H9 (cell line): Measurements from ENCODE around the gene TARBP2. TPM values are rescaled to one million over a fixed set of nuclear protein-coding genes. Genes with fewer than 3 reads are reported as not detected.

Experiments used
- DNase-seq: peaks from one replicate; pipeline ENCODE4 v3.0.0-alpha.2; 2017
- H2AFZ ChIP-seq: one replicate; pipeline ENCODE4 v1.6.1; 2013; ENCODE audit warnings: mild to moderate bottlenecking, low read length, control low read depth, moderate library complexity
- H2AK5ac ChIP-seq: 2 replicates; pipeline ENCODE4 v1.6.1; 2013; ENCODE audit warnings: low read length, control low read depth, mixed read lengths; ENCODE audit not compliant: insufficient read length
- H2BK120ac ChIP-seq: one replicate; pipeline ENCODE4 v1.6.1; 2013; ENCODE audit warnings: low read depth, mild to moderate bottlenecking, low read length, control low read depth, inconsistent platforms; ENCODE audit not compliant: poor library complexity, severe bottlenecking
- H2BK12ac ChIP-seq: 2 replicates; pipeline ENCODE4 v1.6.1; 2013; ENCODE audit warnings: low read length, control low read depth, mixed read lengths, low read depth; ENCODE audit not compliant: insufficient read length
- H2BK15ac ChIP-seq: 2 replicates; pipeline ENCODE4 v1.6.1; 2013; ENCODE audit warnings: low read depth, low read length, control low read depth
- H2BK20ac ChIP-seq: one replicate; pipeline ENCODE4 v1.6.1; 2013; ENCODE audit warnings: low read depth, mild to moderate bottlenecking, low read length, control low read depth, inconsistent platforms; ENCODE audit not compliant: poor library complexity, severe bottlenecking
- H2BK5ac ChIP-seq: 2 replicates; pipeline ENCODE4 v1.6.1; 2013; ENCODE audit warnings: low read length, control low read depth, mixed read lengths; ENCODE audit not compliant: insufficient read length
- H3K14ac ChIP-seq: 2 replicates; pipeline ENCODE4 v1.6.1; 2013; ENCODE audit warnings: low read length, control low read depth; ENCODE audit not compliant: insufficient read depth
- H3K18ac ChIP-seq: 2 replicates; pipeline ENCODE4 v1.6.1; 2013; ENCODE audit warnings: low read depth, mild to moderate bottlenecking, mixed read lengths, low read length, control low read depth; ENCODE audit not compliant: insufficient read length
- H3K23ac ChIP-seq: 2 replicates; pipeline ENCODE4 v1.6.1; 2013; ENCODE audit warnings: low read length, control low read depth, mixed read lengths, low read depth; ENCODE audit not compliant: insufficient read length
- H3K23me2 ChIP-seq: 2 replicates; pipeline ENCODE4 v1.6.1; 2013; ENCODE audit warnings: low read depth, mild to moderate bottlenecking, mixed read lengths, low read length, control low read depth; ENCODE audit not compliant: insufficient read length, poor library complexity, severe bottlenecking
- H3K27ac ChIP-seq: 2 replicates; pipeline ENCODE4 v1.5.1; 2013; ENCODE audit warnings: low read length, control low read depth, mixed read lengths, low read depth; ENCODE audit not compliant: insufficient read length
- H3K27me3 ChIP-seq: 2 replicates; pipeline ENCODE4 v1.6.1; 2013; ENCODE audit warnings: low read length, control low read depth, inconsistent platforms; ENCODE audit not compliant: insufficient read depth
- H3K4ac ChIP-seq: 2 replicates; pipeline ENCODE4 v1.6.1; 2013; ENCODE audit warnings: low read depth, mild to moderate bottlenecking, control low read depth, inconsistent platforms, low read length, moderate library complexity
- H3K4me1 ChIP-seq: 2 replicates; pipeline ENCODE4 v1.6.1; 2013; ENCODE audit warnings: low read length, control low read depth, inconsistent platforms; ENCODE audit not compliant: insufficient read depth
- H3K4me2 ChIP-seq: 2 replicates; pipeline ENCODE4 v1.6.1; 2013; ENCODE audit warnings: low read length, control low read depth, mixed read lengths; ENCODE audit not compliant: insufficient read length, insufficient read depth
- H3K56ac ChIP-seq: 2 replicates; pipeline ENCODE4 v1.6.1; 2013; ENCODE audit warnings: low read depth, mild to moderate bottlenecking, mixed read lengths, low read length, control low read depth; ENCODE audit not compliant: insufficient read length
- H3K79me1 ChIP-seq: 2 replicates; pipeline ENCODE4 v1.6.1; 2013; ENCODE audit warnings: low read depth, mild to moderate bottlenecking, moderate library complexity, low read length, control low read depth, inconsistent platforms; ENCODE audit not compliant: insufficient read depth, poor library complexity, severe bottlenecking
- H3K79me2 ChIP-seq: 2 replicates; pipeline ENCODE4 v1.6.1; 2013; ENCODE audit warnings: low read length, control low read depth, inconsistent platforms; ENCODE audit not compliant: insufficient read depth
- H3K9ac ChIP-seq: 2 replicates; pipeline ENCODE4 v1.6.1; 2013; ENCODE audit warnings: low read length, control low read depth, mixed read lengths; ENCODE audit not compliant: insufficient read length; ENCODE audit errors: extremely low read depth
- H3K9me3 ChIP-seq: one replicate; pipeline ENCODE4 v1.6.1; 2013; ENCODE audit warnings: low read depth, low read length, inconsistent platforms; ENCODE audit not compliant: control insufficient read depth
- H3T11ph ChIP-seq: one replicate; pipeline ENCODE4 v1.6.1; 2013; ENCODE audit warnings: mild to moderate bottlenecking, low read length, control low read depth, inconsistent platforms
- H4K20me1 ChIP-seq: one replicate; pipeline ENCODE4 v1.6.1; 2013; ENCODE audit not compliant: control insufficient read depth, insufficient read length, insufficient read depth
- H4K5ac ChIP-seq: 2 replicates; pipeline ENCODE4 v1.6.1; 2013; ENCODE audit warnings: low read depth, mild to moderate bottlenecking, mixed read lengths, low read length, control low read depth; ENCODE audit not compliant: insufficient read length
- H4K8ac ChIP-seq: replicated peaks from 2 replicates; pipeline ENCODE4 v1.6.1; 2013; ENCODE audit warnings: low read length, control low read depth, mixed read lengths, low read depth; ENCODE audit not compliant: insufficient read length
- H4K91ac ChIP-seq: 2 replicates; pipeline ENCODE4 v1.6.1; 2013; ENCODE audit warnings: low read depth, mild to moderate bottlenecking, moderate library complexity, mixed read lengths, low read length, control low read depth; ENCODE audit not compliant: insufficient read length
- H3K27ac Mint-ChIP-seq, 3 experiments: 2 replicates in 2 of 3; 3 replicates in 1 of 3; pipeline ENCODE4 v1.8.0; 2020 to 2021; ENCODE audit warnings: mixed read lengths in 3 of 3, mild to moderate bottlenecking in 1 of 3, moderate library complexity in 1 of 3
- H3K27me3 Mint-ChIP-seq: 2 replicates; pipeline ENCODE4 v1.8.0; 2021; ENCODE audit warnings: low read depth, mild to moderate bottlenecking, moderate library complexity, mixed read lengths
- H3K36me3 Mint-ChIP-seq, 3 experiments: 2 replicates in 2 of 3; 3 replicates in 1 of 3; pipeline ENCODE4 v1.8.0; 2020 to 2021; ENCODE audit warnings: low read depth in 3 of 3, mixed read lengths in 3 of 3; ENCODE audit not compliant: insufficient read depth in 1 of 3
- H3K4me1 Mint-ChIP-seq, 2 experiments: 2 replicates each; pipeline ENCODE4 v1.8.0; 2020; ENCODE audit warnings: mixed read lengths in 2 of 2
- H3K4me3 Mint-ChIP-seq, 2 experiments: 2 replicates in 1 of 2; 3 replicates in 1 of 2; pipeline ENCODE4 v1.8.0; 2020 to 2021; ENCODE audit warnings: mild to moderate bottlenecking in 2 of 2, mixed read lengths in 2 of 2, moderate library complexity in 1 of 2
- H3K9me3 Mint-ChIP-seq, 2 experiments: 2 replicates in 1 of 2; 3 replicates in 1 of 2; pipeline ENCODE4 v1.8.0; 2020; ENCODE audit warnings: mild to moderate bottlenecking in 2 of 2, mixed read lengths in 2 of 2, moderate library complexity in 1 of 2
- CTCF ChIP-seq: fragments of 200-600 bp; sonication (generic); conservative IDR thresholded peaks from 3 replicates; pipeline ENCODE4 v1.8.0; 2021; ENCODE audit warnings: antibody characterized with exemption, mild to moderate bottlenecking
- WGBS: extraction: QIAGEN DNeasy Blood & Tissue Kit; methylation state at CpG from one replicate; pipeline ENCODE4 v1.1.7; 2013; ENCODE audit warnings: missing lambda C conversion rate, low lambda C conversion rate, mixed read lengths; ENCODE audit not compliant: insufficient read length; ENCODE audit errors: extremely low coverage; 5-methylcytosine and 5-hydroxymethylcytosine counted together
- total RNA-seq: library from RNA; stranded (reverse); gene quantifications from 2 replicates; pipeline ENCODE4 v1.2.1, GENCODE V29; 2021

The TARBP2 gene
- total RNA-seq, 1 experiment from 2014 or later: 79.2 TPM

DNA sequence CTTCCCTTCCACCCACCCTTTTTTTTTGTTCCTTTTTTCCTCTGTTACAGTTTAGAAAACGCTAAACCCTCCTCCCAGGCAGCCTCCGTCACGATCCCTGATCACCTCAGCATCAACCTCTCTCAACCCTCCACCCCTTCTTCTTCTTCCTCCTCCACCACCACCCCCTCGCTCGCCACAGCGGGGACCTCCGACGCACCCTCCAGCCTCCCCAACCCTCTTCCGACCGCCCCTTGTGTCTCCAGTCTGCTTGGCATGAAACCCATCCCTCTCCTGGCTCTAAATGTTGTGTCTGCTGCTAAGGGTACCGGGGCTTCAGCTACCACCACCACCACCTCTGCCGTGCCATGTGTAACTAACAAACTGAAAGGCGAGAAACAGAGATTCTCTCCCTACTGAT, 26.3 kb upstream of the TARBP2 start:
- H2AFZ ChIP-seq: no peak overlapping the region
- no peak overlapping the region for H2BK5ac ChIP-seq
- peaks cover 8% of the 10 kb centered on the region for H3K79me1 ChIP-seq
- peak overlapping the region; percentile 85 to 90 (median 87) for H3K27ac Mint-ChIP-seq
- no peaks in the 10 kb centered on the region for H4K20me1 ChIP-seq
- no CpG with 5 or more reads among the region's 13 CpGs for WGBS
- no peaks in the 10 kb centered on the region for H3K4me1 ChIP-seq
- no peak overlapping the region for H2BK20ac ChIP-seq
- H3K27me3 ChIP-seq: no peaks in the 10 kb centered on the region
- H4K91ac ChIP-seq: no peak overlapping the region
- no peak overlapping the region for H2BK120ac ChIP-seq
- H3K56ac ChIP-seq: no peak overlapping the region
- H3K9me3 Mint-ChIP-seq: no peaks in the 10 kb centered on the region; a peak in 1 of 5 replicates
- no peak overlapping the region for H2AK5ac ChIP-seq
- H3K27ac ChIP-seq: peak overlapping the region; percentile 33
- 0 out of 5 replicates have a peak overlapping the region, but pooled peaks of 1 of the 2 experiments have one; percentile 33 for H3K4me3 Mint-ChIP-seq
- no peak overlapping the region for H4K5ac ChIP-seq
- no peak for DNase-seq
- no peak overlapping the region for H3T11ph ChIP-seq
- H3K36me3 Mint-ChIP-seq: peaks cover 67 to 98% (median 90%) of the 10 kb centered on the region in 3 experiments
- no peaks in the 10 kb centered on the region for H3K79me2 ChIP-seq
- no peaks in the 10 kb centered on the region for H3K23me2 ChIP-seq
- H3K4ac ChIP-seq: no peak overlapping the region
- no peaks in the 10 kb centered on the region for H3K9me3 ChIP-seq
- no peak overlapping the region; the same call in 1 of the 2 replicates for H3K14ac ChIP-seq
- no peak overlapping the region for H3K23ac ChIP-seq
- no peak overlapping the region for H2BK12ac ChIP-seq
- H4K8ac ChIP-seq: no peak overlapping the region
- no peak overlapping the region for H3K18ac ChIP-seq
- no peak overlapping the region for H2BK15ac ChIP-seq
- peaks cover 40 to 56% of the 10 kb centered on the region in 2 experiments for H3K4me1 Mint-ChIP-seq
- no peaks in the 10 kb centered on the region; the same call in 1 of the 2 replicates for H3K27me3 Mint-ChIP-seq
- no peak overlapping the region for H3K4me2 ChIP-seq
- no peak for TF ChIP-seq CTCF
- H3K9ac ChIP-seq: no peak overlapping the region
